ENCODE data around the gene RXRA. TPM values are rescaled to one million over a fixed set of nuclear protein-coding genes. Genes with fewer than 3 reads are reported as not detected.

RXRA gene
- total RNA-seq, 6 donors from 2014 or later, result 43.8 to 92.7 (median 74.1) TPM

- TF ChIP-seq, protein P1, sequence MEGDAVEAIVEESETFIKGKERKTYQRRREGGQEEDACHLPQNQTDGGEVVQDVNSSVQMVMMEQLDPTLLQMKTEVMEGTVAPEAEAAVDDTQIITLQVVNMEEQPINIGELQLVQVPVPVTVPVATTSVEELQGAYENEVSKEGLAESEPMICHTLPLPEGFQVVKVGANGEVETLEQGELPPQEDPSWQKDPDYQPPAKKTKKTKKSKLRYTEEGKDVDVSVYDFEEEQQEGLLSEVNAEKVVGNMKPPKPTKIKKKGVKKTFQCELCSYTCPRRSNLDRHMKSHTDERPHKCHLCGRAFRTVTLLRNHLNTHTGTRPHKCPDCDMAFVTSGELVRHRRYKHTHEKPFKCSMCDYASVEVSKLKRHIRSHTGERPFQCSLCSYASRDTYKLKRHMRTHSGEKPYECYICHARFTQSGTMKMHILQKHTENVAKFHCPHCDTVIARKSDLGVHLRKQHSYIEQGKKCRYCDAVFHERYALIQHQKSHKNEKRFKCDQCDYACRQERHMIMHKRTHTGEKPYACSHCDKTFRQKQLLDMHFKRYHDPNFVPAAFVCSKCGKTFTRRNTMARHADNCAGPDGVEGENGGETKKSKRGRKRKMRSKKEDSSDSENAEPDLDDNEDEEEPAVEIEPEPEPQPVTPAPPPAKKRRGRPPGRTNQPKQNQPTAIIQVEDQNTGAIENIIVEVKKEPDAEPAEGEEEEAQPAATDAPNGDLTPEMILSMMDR (IDR thresholded peaks at IDR 0.05), result no peak
- peak in 1 of 2 donors; percentile 17 for TF ChIP-seq POLR2AphosphoS5 (IDR thresholded peaks at IDR 0.05)
- TF ChIP-seq POLR2A (IDR thresholded peaks at IDR 0.05), result no peak
- no peak for TF ChIP-seq EP300 (IDR thresholded peaks at IDR 0.05)
Measured at GRCh38 chr9:134316449-134317160, 9.7 kb upstream of the RXRA start.

GRCh38 chr9:134317400-134317789 lies 8.9 kb upstream of the RXRA start:
- DNase-seq (peak in 1 of 2 donors; percentile 43), ATAC-seq (ENCODE audit: low FRiP score in 2 of 2) (no peak)
- WGBS, 2 donors, result 45 to 69% methylated on average over 13 to 16 of the region's 17 CpGs
- H3K4me1 ChIP-seq, result peaks cover 0 to 6% (median 2%) of the 10 kb centered on the region in 4 donors
- H3K27ac ChIP-seq, result no peak overlapping the region
- no peaks in the 10 kb centered on the region for H3K27me3 ChIP-seq
- TF ChIP-seq POLR2AphosphoS5 (IDR thresholded peaks at IDR 0.05) (no peak), POLR2A (IDR thresholded peaks at IDR 0.05) (no peak), EP300 (IDR thresholded peaks at IDR 0.05) (no peak)
- TF ChIP-seq, protein P1 (IDR thresholded peaks at IDR 0.05), result no peak
- H3K4me3 ChIP-seq, result no peak overlapping the region
- H3K9me3 ChIP-seq, result no peaks in the 10 kb centered on the region
- H3K36me3 ChIP-seq, result no peaks in the 10 kb centered on the region

More at GRCh38 chr9:134316449-134317160, 9.7 kb upstream of the RXRA start:
- H3K27ac ChIP-seq, result no peak overlapping the region
- peaks cover 0 to 6% (median 2%) of the 10 kb centered on the region in 4 donors for H3K4me1 ChIP-seq
- 34 to 41% methylated on average over 10 to 16 of the region's 16 CpGs for WGBS, 2 donors
- DNase-seq (peak in 1 of 2 donors; percentile 53), ATAC-seq (ENCODE audit: low FRiP score in 2 of 2) (peak in 1 of 2 donors; percentile 25)
- H3K4me3 ChIP-seq, result no peak overlapping the region
- H3K36me3 ChIP-seq, result no peaks in the 10 kb centered on the region
- no peaks in the 10 kb centered on the region for H3K27me3 ChIP-seq
- no peaks in the 10 kb centered on the region for H3K9me3 ChIP-seq

- DNase-seq, result no peak
- H3K27me3 ChIP-seq, result no peaks in the 10 kb centered on the region
- no peak for ATAC-seq (ENCODE audit: low FRiP score in 2 of 2)
- TF ChIP-seq POLR2AphosphoS5 (IDR thresholded peaks at IDR 0.05) (no peak), POLR2A (IDR thresholded peaks at IDR 0.05) (no peak), EP300 (IDR thresholded peaks at IDR 0.05) (no peak)
- TF ChIP-seq, protein P1 (IDR thresholded peaks at IDR 0.05), result no peak
- peaks cover 0 to 6% (median 2%) of the 10 kb centered on the region in 4 donors for H3K4me1 ChIP-seq
- no peaks in the 10 kb centered on the region for H3K36me3 ChIP-seq
- no peak overlapping the region for H3K4me3 ChIP-seq
- H3K9me3 ChIP-seq, result no peaks in the 10 kb centered on the region
- H3K27ac ChIP-seq, result no peak overlapping the region
- 71 to 72% methylated on average over 1 to 4 of the region's 4 CpGs for WGBS, 2 donors
Measured at GRCh38 chr9:134317790-134318414, 8.4 kb upstream of the RXRA start.

DNA sequence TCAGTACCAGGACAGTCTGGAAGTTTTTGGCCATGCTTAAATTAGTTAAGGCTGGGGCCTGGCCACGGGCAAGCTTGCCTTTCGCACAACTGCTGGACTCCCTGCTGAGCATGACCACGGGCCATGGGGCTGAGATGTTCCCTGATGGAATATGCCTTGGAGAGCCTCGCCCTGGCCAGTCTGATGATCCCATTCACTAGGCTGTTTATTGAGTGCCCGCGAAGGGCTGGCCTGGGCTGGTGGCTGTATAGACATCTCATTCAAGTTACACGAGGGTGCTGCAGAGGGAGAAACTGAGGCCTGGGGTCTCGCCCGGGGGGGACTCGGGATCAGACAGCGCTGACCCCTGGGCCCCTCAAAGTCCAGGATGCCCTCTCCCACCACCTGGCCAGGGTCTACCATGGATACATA lies 7.8 kb upstream of the RXRA start:
- Histone ChIP-seq H3K27me3 (no peaks in the 10 kb centered on the region), H3K27ac (no peak overlapping the region), H3K36me3 (no peaks in the 10 kb centered on the region), H3K4me3 (no peak overlapping the region), H3K9me3 (no peaks in the 10 kb centered on the region), H3K4me1 (peaks cover 0 to 10% (median 2%) of the 10 kb centered on the region in 4 donors)
- peak in 1 of 2 donors; percentile 34 for DNase-seq
- 91% methylated on average over 11 of the region's 11 CpGs; no CpG with 5 or more reads in 1 of the 2 donors for WGBS, 2 donors
- no peak for TF ChIP-seq POLR2AphosphoS5 (IDR thresholded peaks at IDR 0.05)
- TF ChIP-seq, protein P1 (IDR thresholded peaks at IDR 0.05), result no peak
- TF ChIP-seq EP300 (IDR thresholded peaks at IDR 0.05), result no peak
- no peak for TF ChIP-seq POLR2A (IDR thresholded peaks at IDR 0.05)
- no peak for ATAC-seq (ENCODE audit: low FRiP score in 2 of 2)

Data from upper lobe of left lung (tissue), 6 donors.